Smooth muscle cell (in vitro differentiated cells): ENCODE results near the gene PPFIBP1. TPM values are rescaled to one million over a fixed set of nuclear protein-coding genes. Genes with fewer than 3 reads are reported as not detected.

Experiments
- DNase-seq: peaks from one replicate; lab custom pipeline; 2025; ENCODE audit not compliant: unreplicated experiment; lab: John Stamatoyannopoulos, UW
- H2AFZ ChIP-seq: fragments of 200-600 bp; sonication (generic); 2 replicates; pipeline ENCODE4 v1.6.0; 2016; ENCODE audit warnings: antibody characterized with exemption, low read depth, mild to moderate bottlenecking
- H3F3A ChIP-seq: fragments of 200-600 bp; sonication (generic); 2 replicates; pipeline ENCODE4 v1.6.0; 2017; ENCODE audit warnings: antibody characterized with exemption, low read depth
- H3K27ac ChIP-seq: fragments of 200-600 bp; sonication (generic); 2 replicates; pipeline ENCODE4 v1.5.1; 2016; ENCODE audit warnings: low read depth, mild to moderate bottlenecking
- H3K27me3 ChIP-seq: fragments of 200-600 bp; sonication (generic); 2 replicates; pipeline ENCODE4 v1.6.1; 2016; ENCODE audit warnings: low read depth, mild to moderate bottlenecking
- H3K36me3 ChIP-seq: fragments of 200-600 bp; sonication (generic); 2 replicates; pipeline ENCODE4 v1.5.1; 2016; ENCODE audit warnings: low read depth
- H3K4me1 ChIP-seq: fragments of 200-600 bp; sonication (generic); 2 replicates; pipeline ENCODE4 v1.5.1; 2016; ENCODE audit warnings: low read depth
- H3K4me2 ChIP-seq: fragments of 200-600 bp; sonication (generic); 2 replicates; pipeline ENCODE4 v1.6.0; 2016; ENCODE audit warnings: mild to moderate bottlenecking
- H3K4me3 ChIP-seq: fragments of 200-600 bp; sonication (generic); 2 replicates; pipeline ENCODE4 v1.5.1; 2016; ENCODE audit warnings: mild to moderate bottlenecking
- H3K79me2 ChIP-seq: fragments of 200-600 bp; sonication (generic); 2 replicates; pipeline ENCODE4 v1.6.0; 2016; ENCODE audit warnings: low read depth, mild to moderate bottlenecking
- H3K9ac ChIP-seq: fragments of 200-600 bp; sonication (generic); 2 replicates; pipeline ENCODE4 v1.6.0; 2016; ENCODE audit warnings: low read depth
- H3K9me3 ChIP-seq: fragments of 200-600 bp; sonication (generic); replicated peaks from 2 replicates; pipeline ENCODE4 v1.5.1; 2016; ENCODE audit warnings: low read depth
- H4K20me1 ChIP-seq: fragments of 200-600 bp; sonication (generic); 2 replicates; pipeline ENCODE4 v1.6.0; 2016; ENCODE audit warnings: low read depth
- WGBS: methylation state at CpG from one replicate; pipeline ENCODE4 v1.1.7; 2016; ENCODE audit warnings: low lambda C conversion rate; 5-methylcytosine and 5-hydroxymethylcytosine counted together
- polyA plus RNA-seq: library from polyadenylated mRNA; unstranded; fragments of >200 nt; fragmentation: Nextera tagmentation; extraction: Ambion mirVana; gene quantifications from 2 replicates; pipeline ENCODE4 v1.2.1, GENCODE V29; 2016
- total RNA-seq: library from RNA; depleted of rRNA; stranded (reverse); fragments of >200 nt; gene quantifications from 2 replicates; pipeline ENCODE4 v1.2.3, GENCODE V29; 2014
- TF ChIP-seq, protein P1 (sequence below): fragments of 200-600 bp; sonication (generic); IDR thresholded peaks from 2 replicates; pipeline ENCODE4 v1.5.1; 2017; ENCODE audit warnings: borderline replicate concordance, mild to moderate bottlenecking, antibody characterized with exemption; ENCODE audit not compliant: insufficient read depth, poor library complexity, severe bottlenecking

Gene PPFIBP1
- total and polyA plus RNA-seq, 2 experiments from 2014 or later: 45.7 to 150 TPM

DNA sequence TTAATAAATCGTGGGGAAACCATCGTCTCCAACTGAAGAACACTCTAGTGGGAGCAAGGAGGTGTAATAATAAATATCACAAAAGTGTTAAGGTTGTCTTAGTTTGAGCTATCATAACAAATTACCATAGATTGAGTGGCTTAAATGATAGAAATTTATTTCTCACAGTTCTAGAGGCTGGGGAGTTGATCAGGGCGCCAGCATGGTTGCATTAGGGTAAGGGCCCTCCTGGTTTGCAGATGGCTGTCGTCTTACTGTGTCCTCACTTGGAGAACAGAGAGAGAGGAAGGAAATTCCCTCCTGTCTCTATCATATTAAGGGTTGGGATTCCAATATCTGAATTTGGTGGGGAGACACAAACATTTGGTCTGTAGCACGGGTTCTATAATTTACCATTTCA, 219.6 kb downstream of the PPFIBP1 start:
- no peaks in the 10 kb centered on the region for H3K27me3 ChIP-seq
- 97% methylated on average over 5 of the region's 5 CpGs for WGBS
- no peaks in the 10 kb centered on the region for H4K20me1 ChIP-seq
- TF ChIP-seq, protein P1, sequence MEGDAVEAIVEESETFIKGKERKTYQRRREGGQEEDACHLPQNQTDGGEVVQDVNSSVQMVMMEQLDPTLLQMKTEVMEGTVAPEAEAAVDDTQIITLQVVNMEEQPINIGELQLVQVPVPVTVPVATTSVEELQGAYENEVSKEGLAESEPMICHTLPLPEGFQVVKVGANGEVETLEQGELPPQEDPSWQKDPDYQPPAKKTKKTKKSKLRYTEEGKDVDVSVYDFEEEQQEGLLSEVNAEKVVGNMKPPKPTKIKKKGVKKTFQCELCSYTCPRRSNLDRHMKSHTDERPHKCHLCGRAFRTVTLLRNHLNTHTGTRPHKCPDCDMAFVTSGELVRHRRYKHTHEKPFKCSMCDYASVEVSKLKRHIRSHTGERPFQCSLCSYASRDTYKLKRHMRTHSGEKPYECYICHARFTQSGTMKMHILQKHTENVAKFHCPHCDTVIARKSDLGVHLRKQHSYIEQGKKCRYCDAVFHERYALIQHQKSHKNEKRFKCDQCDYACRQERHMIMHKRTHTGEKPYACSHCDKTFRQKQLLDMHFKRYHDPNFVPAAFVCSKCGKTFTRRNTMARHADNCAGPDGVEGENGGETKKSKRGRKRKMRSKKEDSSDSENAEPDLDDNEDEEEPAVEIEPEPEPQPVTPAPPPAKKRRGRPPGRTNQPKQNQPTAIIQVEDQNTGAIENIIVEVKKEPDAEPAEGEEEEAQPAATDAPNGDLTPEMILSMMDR: no peak
- no peaks in the 10 kb centered on the region for H3F3A ChIP-seq
- H3K27ac ChIP-seq: no peak overlapping the region
- H2AFZ ChIP-seq: no peak overlapping the region
- no peaks in the 10 kb centered on the region for H3K9me3 ChIP-seq
- H3K79me2 ChIP-seq: no peaks in the 10 kb centered on the region
- no peak for DNase-seq
- H3K36me3 ChIP-seq: peaks cover 6% of the 10 kb centered on the region
- no peak overlapping the region for H3K9ac ChIP-seq
- no peak overlapping the region for H3K4me3 ChIP-seq
- no peaks in the 10 kb centered on the region for H3K4me1 ChIP-seq
- no peak overlapping the region for H3K4me2 ChIP-seq

Other genes starting within 250 kb of the PPFIBP1 start
- gene BMAL2, start 191.4 kb upstream of the PPFIBP1 start, total RNA-seq: 13.3 and 13.6 TPM in 2 replicates
- gene BMAL2, start 191.4 kb upstream of the PPFIBP1 start, polyA plus RNA-seq: 5.1 and 6.2 TPM in 2 replicates
- not detected in 2 replicates for gene SMCO2, start 77.5 kb upstream of the PPFIBP1 start, total RNA-seq
- gene SMCO2, start 77.5 kb upstream of the PPFIBP1 start, polyA plus RNA-seq: 0.20 TPM in 1 of 2 replicates, not detected in the other
- 1.7 and 3.6 TPM in 2 replicates for gene REP15, start 172.2 kb downstream of the PPFIBP1 start, total RNA-seq
- 0.47 and 2.2 TPM in 2 replicates for gene REP15, start 172.2 kb downstream of the PPFIBP1 start, polyA plus RNA-seq
- 75.6 and 77.1 TPM in 2 replicates for gene MRPS35, start 186.6 kb downstream of the PPFIBP1 start, total RNA-seq
- gene MRPS35, start 186.6 kb downstream of the PPFIBP1 start, polyA plus RNA-seq: 51.6 and 55.6 TPM in 2 replicates